Neural crest cell (in vitro differentiated cells): ENCODE measurements around the gene PLB1. TPM values are rescaled to one million over a fixed set of nuclear protein-coding genes. Genes with fewer than 3 reads are reported as not detected.

Experiments
- DNase-seq: peaks from one replicate; pipeline ENCODE4 v3.0.0; 2021; ENCODE audit warnings: low read depth, mixed read lengths, low spot score
- H3K27ac Mint-ChIP-seq: one replicate; pipeline ENCODE4 v1.8.0; 2021; ENCODE audit warnings: mild to moderate bottlenecking, mixed read lengths; ENCODE audit not compliant: unreplicated experiment
- H3K27me3 Mint-ChIP-seq: 2 replicates; pipeline ENCODE4 v1.8.0; 2021; ENCODE audit warnings: low read depth, mild to moderate bottlenecking, mixed read lengths
- H3K36me3 Mint-ChIP-seq: 2 replicates; pipeline ENCODE4 v1.8.0; 2021; ENCODE audit warnings: low read depth, mild to moderate bottlenecking, mixed read lengths
- H3K4me1 Mint-ChIP-seq: 2 replicates; pipeline ENCODE4 v1.8.0; 2021; ENCODE audit warnings: mixed read lengths
- H3K4me3 Mint-ChIP-seq: one replicate; pipeline ENCODE4 v1.8.0; 2021; ENCODE audit warnings: mild to moderate bottlenecking, mixed read lengths
- H3K9me3 Mint-ChIP-seq: 2 replicates; pipeline ENCODE4 v1.8.0; 2021; ENCODE audit warnings: mixed read lengths
- CTCF ChIP-seq: fragments of 200-600 bp; sonication (generic); conservative IDR thresholded peaks from 2 replicates; pipeline ENCODE4 v1.5.0; 2021; ENCODE audit warnings: antibody characterized with exemption, mild to moderate bottlenecking
- long read RNA-seq: library from polyadenylated mRNA; unstranded; transcript quantifications from one replicate; pipeline ENCODE4 v2.0.0, GENCODE V29; 2020
- total RNA-seq: library from RNA; stranded (reverse); gene quantifications from 2 replicates; pipeline ENCODE4 v1.2.1, GENCODE V29; 2021

The PLB1 gene
- 0.16 TPM in 1 of 2 replicates, not detected in the other for total RNA-seq
- long read RNA-seq, partial matches to known transcripts, result 1 of 1 reads
- long read RNA-seq, other reads (novel, unspliced or antisense), result 0 of 1 reads

- no peaks in the 10 kb centered on the region for H3K4me1 Mint-ChIP-seq
- H3K9me3 Mint-ChIP-seq, result no peaks in the 10 kb centered on the region
- H3K27me3 Mint-ChIP-seq, result peaks cover 9% of the 10 kb centered on the region
- no peak within 1 kb of the TSS for H3K4me3 Mint-ChIP-seq
- H3K36me3 Mint-ChIP-seq, result no peaks in the 10 kb centered on the region
- peak within 1 kb of the TSS; percentile 15 for H3K27ac Mint-ChIP-seq
- no peak for DNase-seq
- TF ChIP-seq CTCF, result no peak
These were observed at the start of gene PLB1 for GRCh38 chr2:28495551-28496250. TSS of gene PLB1 (plus strand) at chr2:28496060. CDS start at chr2:28496115, 55 bp downstream.

GRCh38 chr2:28446531-28446930 is 49.3 kb upstream of the PLB1 start:
- peaks cover 4% of the 10 kb centered on the region for H3K9me3 Mint-ChIP-seq
- H3K4me3 Mint-ChIP-seq, result no peak overlapping the region

GRCh38 chr2:28447086-28447485 is 48.8 kb upstream of the PLB1 start:
- Mint-ChIP-seq H3K36me3 (no peaks in the 10 kb centered on the region), H3K4me3 (no peak overlapping the region), H3K27ac (no peak overlapping the region), H3K27me3 (no peaks in the 10 kb centered on the region), H3K4me1 (no peaks in the 10 kb centered on the region), H3K9me3 (no peaks in the 10 kb centered on the region)
- no peak for DNase-seq
- TF ChIP-seq CTCF, result no peak

More at GRCh38 chr2:28446531-28446930, 49.3 kb upstream of the PLB1 start:
- H3K27ac Mint-ChIP-seq, result no peak overlapping the region
- H3K36me3 Mint-ChIP-seq, result no peaks in the 10 kb centered on the region
- no peaks in the 10 kb centered on the region for H3K27me3 Mint-ChIP-seq
- no peak for DNase-seq
- no peaks in the 10 kb centered on the region for H3K4me1 Mint-ChIP-seq
- TF ChIP-seq CTCF, result no peak

- Mint-ChIP-seq H3K9me3 (no peaks in the 10 kb centered on the region), H3K4me3 (no peak overlapping the region), H3K27ac (no peak overlapping the region), H3K4me1 (no peaks in the 10 kb centered on the region), H3K27me3 (no peaks in the 10 kb centered on the region), H3K36me3 (no peaks in the 10 kb centered on the region)
- DNase-seq, result no peak
- TF ChIP-seq CTCF, result no peak
These were observed 47.7 kb upstream of the PLB1 start for GRCh38 chr2:28447943-28448792.

- Mint-ChIP-seq H3K9me3 (no peaks in the 10 kb centered on the region), H3K27ac (no peak overlapping the region), H3K4me3 (no peak overlapping the region), H3K36me3 (no peaks in the 10 kb centered on the region), H3K27me3 (no peaks in the 10 kb centered on the region), H3K4me1 (no peaks in the 10 kb centered on the region)
- DNase-seq, result no peak
- TF ChIP-seq CTCF, result no peak
These were observed 47.1 kb upstream of the PLB1 start for GRCh38 chr2:28448793-28449100.
